Activated CD8-positive, alpha-beta memory T cell treated with anti-CD3 and anti-CD28 coated beads for 1 hour (primary cell): Measurements from ENCODE around the gene CCL23.
"Not testable (repeated sequence)": the region's sequence is repeated elsewhere in the genome, so short reads cannot be mapped to it uniquely, and the experiment has no call there.

ENCODE experiments used
- DNase-seq, 2 donors: peaks; one replicate each; pipeline ENCODE4 v3.0.0-alpha.2; 2020; ENCODE audit warnings: low read depth in 1 of 2; ENCODE audit errors: extremely low read depth in 1 of 2

The CCL23 gene

DNA sequence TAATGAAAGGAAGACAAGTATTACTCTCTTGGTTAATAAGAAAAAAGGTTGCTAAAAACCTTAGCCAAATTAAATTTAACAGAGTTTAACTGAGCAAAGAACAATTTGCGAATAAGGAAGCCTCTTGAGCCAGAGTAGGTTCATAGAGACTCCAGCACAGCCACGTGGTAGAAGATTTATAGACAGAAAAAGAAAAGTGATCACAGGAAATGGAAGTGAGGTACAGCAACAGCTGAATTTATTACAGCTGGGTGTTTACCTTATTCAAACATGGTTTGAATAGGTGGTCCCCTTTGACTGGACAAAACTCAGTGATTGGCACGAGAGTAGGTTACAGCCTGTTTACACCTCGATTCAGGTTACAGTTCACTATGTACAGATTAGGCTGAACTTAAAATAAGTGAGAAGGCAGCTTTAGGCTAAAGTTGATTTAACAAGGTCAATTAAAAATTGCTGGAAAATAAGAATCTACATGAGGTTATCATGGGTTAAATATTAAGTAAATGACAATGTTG is 13.1 kb downstream of the CCL23 start:
- DNase-seq, result no peak

DNA sequence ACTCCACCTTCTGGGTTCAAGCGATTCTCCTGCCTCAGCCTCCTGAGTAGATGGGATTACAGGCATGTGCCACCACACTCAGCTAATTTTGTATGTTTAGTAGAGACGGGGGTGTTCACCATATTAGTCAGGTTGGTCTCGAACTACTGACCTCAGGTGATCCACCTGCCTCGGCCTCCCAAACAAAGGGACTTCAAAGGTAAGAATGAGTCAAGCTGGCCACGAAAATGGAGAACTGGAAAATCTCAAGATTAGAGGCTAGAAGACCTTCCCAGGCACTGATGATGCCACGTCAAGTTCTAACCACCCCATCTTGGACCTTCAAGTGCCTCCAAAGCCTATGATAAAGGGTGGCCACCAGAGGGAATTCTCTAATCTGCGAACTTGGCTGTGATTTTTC is 15.1 kb downstream of the CCL23 start:
- no peak for DNase-seq

DNA sequence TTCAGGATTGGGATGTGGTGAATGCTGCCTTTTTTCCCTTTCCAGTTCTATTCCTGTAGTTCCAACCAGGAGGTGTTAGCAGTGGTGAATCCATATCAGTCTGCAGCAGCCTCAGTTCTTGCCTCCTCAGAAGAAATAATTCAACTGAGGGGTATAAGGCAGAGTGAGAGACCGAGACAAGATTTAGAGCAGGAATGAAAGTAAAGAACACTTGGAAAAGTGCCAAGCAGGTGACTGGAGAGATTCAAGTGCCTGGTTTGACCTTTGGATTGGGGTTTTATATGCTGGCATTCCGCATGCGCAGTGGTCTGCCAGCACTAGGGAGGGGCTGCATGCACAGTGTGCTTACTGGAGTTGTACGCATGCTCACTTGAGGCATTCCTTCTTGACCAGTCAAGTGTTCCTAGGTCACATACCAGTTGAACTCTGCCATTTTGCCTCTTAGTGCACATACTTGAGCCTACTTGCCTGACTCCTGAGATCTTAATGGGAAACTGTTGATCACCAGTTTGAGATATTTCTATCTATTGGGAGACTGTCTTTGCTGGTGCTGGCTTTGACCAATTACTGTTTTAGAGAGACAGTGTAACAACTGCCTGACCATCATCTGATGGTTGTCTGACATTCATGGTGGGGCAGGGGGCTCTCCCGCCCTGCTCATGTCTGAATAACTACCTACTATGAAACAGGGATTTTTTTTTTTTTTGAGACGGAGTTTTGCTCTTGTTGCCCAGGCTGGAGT is 15.7 kb downstream of the CCL23 start:
- DNase-seq, result no peak

DNA sequence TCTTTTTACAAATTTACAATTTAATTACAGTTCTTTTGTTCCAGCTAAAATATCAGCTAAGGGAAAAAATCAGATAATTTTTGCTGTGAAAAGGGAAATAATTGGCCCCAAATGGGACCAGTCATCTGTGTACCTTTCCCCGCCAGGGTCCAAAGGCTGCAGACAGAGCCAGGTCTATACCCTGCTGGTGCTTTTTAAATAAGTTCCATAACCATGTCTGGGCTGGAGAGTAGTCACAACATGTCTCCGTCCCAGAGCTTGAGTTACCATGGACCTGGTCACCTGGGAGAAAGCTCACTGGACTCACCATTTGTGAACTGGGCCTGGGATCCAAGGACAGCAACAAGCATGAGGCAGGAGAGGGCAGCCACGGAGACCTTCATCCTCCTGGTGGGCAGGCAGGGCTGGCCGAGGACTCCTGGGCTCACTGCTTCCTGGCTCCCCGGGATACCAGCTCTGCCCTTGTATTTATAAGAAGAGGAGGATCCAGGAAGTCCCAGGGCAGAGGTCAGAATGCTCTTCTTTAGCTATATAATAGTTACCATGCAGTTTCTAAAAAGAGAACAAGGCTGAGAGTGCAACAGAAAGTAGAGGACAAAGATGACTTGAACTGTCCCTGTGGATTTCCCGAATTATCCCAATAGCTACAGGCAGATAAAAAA is 16.5 kb downstream of the CCL23 start, which contains the start of gene CCL15:
TSS of gene CCL15 (minus strand) at position 444 of the 662 bp plus-strand sequence. CDS start at position 383, 61 bp downstream.
- DNase-seq, result no peak

DNA sequence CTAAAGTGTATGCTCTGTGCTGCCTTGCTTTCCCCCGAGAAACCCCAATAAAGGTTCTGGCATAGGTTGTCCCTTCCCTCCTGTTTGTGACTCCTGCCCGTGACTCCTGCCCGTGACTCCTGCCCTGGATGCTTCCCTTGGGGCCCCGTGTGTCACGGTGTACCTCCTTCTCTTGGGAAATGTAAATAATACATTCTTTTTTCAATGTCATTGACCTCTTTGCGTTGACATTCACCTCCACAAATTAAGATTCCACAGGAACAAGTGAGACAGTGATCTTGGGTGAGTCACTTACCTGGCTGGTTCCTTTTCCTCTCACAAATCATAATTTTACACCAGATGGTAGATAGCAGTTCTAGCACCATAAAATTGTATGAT is 17.1 kb downstream of the CCL23 start:
- DNase-seq, result no peak

DNA sequence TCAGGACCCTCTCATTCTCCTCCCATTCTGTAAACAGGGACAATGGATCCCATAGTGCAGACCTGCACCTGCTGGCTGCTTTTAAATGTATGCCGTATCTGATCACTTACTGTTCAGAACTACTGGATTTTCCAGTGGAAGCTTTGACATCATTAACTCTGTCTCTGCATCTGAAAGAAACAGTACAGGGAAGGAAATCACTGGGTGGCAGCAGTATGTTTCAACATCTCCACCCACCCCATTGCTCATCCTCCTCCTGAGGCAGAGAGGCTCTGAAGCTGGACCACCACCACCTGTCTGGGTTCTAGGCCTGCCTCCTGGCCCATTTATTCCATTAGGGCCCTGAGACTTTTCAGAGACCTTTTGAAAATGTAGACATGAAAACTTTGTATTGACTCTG is 19.0 kb downstream of the CCL23 start:
- DNase-seq, result no peak

DNA sequence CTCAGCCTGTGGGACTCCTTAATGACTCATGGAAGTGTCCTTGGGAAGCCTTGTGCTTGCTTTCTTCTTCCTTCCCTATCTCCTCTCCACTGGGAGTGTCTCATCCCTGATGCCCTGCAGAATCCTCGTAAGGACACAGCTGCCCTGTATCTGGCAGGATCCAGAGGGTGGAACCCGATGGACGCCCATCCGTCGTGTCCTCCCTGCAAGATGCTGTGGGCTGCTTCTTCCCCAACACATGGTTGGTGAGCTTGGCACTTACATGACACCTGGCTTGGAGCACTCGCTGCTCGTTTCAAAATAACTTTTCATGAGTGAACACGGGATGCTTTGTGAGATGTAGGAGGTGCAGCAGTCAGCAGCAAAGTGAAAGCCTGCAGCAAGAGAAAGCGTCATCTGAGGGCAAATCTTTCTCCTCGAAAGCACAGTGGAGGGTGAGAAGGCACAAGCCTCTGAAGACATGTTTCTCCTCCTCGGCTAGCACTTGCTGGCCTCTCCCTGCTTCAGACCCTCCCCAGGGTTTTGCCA is 19.7 kb downstream of the CCL23 start:
- DNase-seq, result no peak

DNA sequence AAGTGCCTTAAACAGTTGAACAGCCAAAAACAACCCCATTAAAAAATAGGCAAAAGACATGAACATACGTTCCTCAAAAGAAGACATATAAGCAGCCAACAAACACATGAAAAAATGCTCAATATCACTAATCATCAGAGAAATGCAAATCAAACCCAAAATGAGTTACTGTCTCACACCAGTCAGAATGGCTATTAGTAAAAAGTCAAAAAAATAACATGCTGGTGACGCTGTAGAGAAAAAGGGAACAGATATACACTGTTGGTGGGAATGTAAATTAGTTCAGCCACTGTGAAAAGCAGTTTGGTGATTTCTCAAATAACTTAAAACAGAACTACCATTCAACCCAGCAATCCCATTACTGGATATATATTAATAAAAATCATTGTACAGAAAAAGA is 22.4 kb downstream of the CCL23 start:
- not testable (repeated sequence) for DNase-seq

DNA sequence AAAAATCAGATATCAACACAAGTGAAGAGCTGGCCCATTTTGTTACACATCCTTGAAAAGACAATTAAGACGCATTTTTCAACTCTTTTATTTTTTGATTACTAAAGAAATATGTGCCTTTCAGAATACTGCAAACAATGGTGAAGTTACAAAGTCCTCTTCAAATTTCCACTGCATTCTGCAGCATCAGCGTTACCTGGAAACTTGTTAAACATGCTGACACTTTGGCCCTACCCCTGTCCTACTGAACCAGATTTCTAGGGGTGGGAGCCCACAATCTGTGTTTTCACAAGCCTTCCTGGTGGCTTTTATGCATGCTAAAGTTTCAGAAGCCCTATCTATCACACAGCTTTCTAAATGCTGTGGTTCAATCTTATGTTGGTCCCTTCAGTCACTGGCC is 26.7 kb downstream of the CCL23 start:
- no peak for DNase-seq

DNA sequence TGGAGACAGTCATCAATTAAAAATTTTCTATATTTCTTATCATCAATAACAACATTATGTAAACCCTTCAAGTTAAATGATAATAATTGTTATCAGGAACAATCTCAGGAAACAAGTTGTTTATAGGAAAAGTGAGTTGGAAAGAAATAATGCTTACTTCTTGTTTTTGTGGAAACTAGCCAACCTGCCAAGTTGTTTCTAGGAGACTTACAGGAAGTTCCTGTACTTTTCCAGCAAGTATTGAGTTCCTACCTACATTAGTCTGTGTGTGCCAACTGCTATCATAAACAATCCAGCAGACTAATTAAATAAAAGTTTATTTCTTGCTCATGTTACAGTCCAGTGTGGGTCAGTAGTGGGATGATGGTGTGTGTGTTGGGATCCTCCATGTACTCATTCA is 29.6 kb downstream of the CCL23 start:
- no peak for DNase-seq

DNA sequence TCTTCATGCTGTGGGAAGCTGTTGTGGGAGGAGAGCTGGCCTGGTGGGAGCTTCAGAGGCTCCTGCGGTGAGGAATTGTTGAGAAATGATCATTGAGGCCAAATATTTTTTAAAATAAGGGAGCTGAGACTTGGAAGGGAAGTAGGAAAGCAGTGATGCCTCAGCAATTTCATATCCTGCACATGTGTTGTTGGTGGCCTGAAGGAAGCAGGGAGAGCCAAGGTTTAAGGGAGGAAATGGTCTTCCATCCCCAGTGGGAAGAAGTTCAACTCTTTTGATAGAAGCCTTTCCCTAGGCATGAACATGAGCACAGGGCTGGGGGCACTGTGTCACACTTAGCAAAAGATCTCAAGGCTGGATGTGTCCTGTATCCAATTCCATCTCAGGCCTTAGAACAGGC is 31.1 kb downstream of the CCL23 start, which contains the start of gene CCL14:
TSS of gene CCL14 (minus strand) at position 87 of the 400 bp plus-strand sequence. CDS start at position 7, 80 bp downstream.
- DNase-seq, result no peak

DNA sequence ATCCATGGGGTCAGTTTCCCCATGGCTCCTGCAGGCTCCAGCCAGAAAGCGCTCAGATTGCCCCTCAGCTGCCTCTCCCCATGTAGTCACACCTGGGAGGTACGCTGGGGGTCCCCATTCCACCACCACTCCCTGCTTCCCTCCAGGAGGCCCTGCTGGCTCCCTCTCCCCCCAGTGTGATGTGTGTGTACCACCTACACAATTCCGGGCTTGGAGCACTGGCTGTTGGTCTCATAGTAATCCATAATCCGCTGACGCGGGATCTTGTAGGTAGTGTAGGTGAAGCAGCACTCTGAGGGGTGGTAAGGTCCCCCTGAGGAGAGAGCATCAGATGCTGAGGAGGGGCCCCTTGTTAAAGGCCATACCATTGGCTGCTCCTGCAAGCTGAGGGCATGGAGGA is 33.6 kb downstream of the CCL23 start:
- DNase-seq, result no peak

DNA sequence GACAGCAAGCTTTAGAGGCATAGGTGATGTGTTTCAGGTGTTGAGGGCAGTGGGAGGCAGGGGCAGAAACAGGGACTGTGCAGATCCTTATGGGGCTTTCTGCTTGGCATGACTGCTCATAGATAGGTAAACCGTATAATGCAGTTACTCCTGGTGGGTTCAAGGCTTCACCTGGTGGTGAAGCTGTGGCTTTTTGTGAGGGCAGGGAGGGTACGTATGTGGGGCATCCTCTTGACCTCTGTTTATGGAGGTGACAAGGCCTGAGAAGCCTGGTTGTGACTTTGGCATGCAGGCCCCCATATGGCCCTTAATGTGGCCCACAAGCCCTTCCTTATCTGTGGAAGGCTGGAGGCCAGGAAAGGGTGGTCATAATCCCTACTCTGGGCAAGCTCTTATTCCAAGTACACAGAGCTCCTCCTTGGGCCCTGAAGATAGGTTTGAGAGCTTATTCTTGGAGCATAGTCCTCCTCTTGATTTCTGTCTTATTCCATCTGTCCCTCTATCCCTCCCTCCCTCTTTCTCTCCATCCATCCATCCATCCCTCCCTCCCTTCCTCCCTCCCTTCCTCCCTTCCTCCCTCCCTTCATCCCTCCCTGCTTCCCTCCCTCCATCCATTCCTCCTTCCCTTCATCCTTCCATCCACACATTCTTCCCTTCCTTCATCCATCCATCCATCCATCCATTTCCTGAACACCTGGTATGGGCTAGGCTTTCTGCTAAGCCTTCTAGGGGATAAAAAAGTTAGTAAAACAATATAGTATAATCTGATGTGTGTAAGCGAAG is 35.2 kb downstream of the CCL23 start:
- DNase-seq, result no peak

DNA sequence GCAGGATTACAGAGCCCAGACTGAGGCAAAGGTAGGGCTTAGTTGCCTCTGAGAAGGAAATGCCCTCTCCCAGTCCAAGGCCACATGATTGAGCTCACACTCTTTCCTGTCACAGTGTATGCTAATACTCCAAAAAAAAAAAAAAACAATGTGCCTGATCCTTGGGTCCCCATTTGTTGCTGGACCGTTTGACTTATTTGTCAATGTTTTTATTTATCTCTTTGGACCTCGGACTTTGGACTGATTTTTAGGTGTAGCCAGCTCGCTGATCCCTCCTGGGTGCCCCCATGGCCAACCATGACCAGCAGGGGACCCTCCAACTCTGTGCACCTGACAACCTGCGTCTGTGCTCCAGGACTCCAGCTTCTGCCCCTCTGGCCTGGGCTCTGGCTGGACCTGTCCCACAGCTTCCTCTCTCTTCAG is 35.9 kb downstream of the CCL23 start:
- no peak for DNase-seq

DNA sequence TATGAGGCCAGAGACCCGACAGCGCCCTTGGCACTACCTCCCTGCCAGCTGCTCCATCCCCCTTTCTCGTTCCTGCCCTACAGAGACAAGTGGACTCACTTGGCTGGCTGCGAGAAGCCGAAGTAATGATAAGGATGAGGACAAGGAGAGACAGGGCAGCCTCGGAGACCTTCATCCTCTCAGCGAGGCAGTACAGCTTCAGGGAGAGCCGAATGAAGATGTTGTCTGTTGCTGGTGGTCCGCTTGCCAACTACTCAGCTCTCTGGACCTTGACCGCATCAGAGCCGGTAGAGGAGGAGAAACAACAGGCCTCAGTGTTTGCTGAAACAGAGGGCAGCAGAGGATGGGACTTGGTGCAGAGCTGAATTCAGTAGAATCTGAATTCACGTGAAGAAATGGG is 36.5 kb downstream of the CCL23 start, which contains the start of gene CCL16:
TSS of gene CCL16 (minus strand) at position 252 of the 400 bp plus-strand sequence. CDS start at position 175, 77 bp downstream.
- DNase-seq, result no peak

DNA sequence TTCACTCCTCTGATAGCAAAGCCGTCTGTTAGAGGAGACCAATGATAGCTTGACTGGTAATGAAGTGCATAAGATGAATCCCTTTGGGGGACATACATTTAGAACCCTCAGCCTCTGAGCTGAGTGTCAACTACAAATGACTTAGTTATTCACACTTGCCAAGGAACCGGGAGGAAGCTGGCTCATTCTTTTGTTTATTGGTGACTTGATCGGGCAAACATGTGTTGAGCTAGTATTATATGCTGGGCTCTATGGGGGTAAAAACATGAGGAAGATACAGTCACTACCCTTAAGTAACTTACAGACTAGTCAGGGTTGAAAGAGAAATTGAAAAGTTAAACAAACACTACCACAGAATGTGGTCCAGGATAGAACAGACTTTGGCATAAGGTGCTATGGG is 39.4 kb downstream of the CCL23 start:
- no peak for DNase-seq

DNA sequence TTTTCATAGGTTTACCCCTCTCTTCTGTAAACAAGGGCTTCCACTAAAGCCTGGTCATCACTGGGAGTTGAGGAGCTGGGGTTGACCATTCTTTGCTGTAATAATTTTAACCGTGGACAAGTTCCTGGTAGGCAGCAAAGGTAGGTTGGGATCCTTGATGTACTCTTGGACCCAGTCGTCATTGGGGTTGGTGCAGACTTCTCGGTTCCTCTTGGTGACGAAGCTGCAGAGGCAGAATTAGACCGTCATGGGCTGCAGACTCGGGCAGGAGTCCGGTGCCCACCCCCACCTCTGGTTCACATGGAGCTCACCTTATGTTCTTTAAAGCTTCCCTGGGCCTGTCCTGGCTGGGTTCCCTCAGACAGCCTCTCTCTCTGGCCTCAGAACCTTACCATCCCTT is 40.3 kb downstream of the CCL23 start:
- no peak for DNase-seq

DNA sequence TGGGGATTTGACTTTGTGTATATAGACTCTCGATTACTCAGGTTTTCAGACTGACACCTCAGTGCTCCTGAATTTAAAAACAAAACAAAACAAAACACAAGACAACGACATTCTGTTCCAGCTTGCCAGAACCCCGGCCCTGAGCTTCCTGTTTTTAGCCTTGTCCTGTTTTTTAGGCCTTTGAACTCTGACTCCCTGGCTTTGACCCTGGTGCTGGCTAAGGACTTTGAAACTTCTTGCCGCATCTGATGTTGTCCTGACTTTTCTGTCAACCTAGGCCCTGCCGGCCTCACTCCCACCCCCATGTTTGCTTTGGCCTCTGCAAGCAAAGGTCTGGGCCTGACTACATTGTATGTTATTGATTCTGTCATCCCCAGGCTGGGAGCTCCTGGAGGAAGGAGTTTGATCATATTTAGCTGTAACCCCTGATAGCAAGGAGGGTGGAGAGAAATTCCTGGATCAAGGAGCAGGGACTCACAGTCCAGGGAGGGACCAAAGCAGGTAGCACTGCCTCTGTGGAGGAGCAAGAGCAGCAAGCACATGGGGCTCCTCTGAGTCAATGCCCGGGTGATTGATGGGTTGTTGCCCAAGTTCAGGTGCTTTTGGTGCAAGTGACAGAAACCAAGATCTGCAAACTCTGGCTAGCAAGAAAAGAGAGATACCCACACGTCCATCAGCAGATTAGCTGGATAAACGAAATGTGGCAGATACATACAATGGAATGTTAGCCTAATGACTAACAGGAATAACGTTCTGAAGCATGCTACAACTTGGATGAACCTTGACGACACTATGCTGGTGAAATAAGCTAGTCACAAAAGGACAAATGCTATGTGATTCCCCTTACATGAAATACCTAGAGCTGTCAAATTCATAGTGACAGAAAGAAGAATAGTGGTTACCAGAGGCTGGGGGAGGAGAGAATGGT is 44.2 kb downstream of the CCL23 start:
- DNase-seq, result no peak

DNA sequence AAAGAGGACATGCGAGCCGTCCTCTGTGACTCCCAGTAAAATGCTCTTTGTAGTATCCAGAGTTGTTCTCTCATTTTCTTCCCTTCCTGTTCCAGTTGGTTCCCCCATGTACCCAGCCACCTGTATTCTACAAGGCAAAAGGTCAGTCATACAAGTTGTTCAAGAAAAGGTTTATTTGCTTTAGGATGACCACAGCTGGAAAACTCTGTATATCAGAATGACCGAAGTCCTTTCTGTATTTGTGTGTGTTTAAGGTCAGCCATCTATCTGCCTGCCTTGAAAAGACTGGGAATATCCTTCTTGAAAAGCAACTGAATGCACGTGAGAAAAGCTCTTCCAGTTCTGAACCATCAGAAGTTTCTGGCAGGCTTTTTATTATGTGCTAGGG is 44.8 kb downstream of the CCL23 start:
- DNase-seq, result no peak

DNA sequence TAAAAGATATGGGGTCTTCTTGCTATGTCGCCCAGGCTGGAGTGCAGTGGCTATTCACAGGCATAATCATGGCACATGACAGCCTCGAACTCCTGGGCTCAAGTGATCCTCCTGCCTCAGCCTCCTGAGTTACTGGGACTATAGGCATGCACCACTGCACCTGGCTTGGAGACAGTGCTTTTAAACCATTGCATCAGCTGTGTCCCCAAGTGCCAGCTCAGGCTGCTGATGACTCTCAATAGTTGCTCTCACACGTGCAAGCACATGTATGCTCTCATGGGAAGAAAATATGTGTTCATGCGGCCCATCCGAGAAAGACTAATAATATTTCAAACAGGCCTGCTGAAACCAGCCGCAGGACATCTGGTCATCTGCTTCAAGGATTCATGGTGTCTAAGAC is 45.2 kb downstream of the CCL23 start:
- no peak for DNase-seq
